K562 (cell line): Measurements from ENCODE around the gene CSNK1D. TPM values are rescaled to one million over a fixed set of nuclear protein-coding genes. Genes with fewer than 3 reads are reported as not detected.
A peak's percentile ranks its signal among the peaks of the same experiment; 100 is the strongest.

Experiments
- ARID3A ChIP-seq: IDR thresholded peaks from 2 replicates; pipeline ENCODE4 v1.6.1; 2012; ENCODE audit warnings: low read depth, low read length, improper control_type of control experiment, borderline replicate concordance
- CSDE1 ChIP-seq, 2 experiments: fragments of 450-650 bp; IDR thresholded peaks; 2 replicates each; pipeline ENCODE4 v1.6.1; 2016; ENCODE audit warnings: mild to moderate bottlenecking in 1 of 2
- DACH1 ChIP-seq: fragments of 450-650 bp; IDR thresholded peaks from 2 replicates; pipeline ENCODE4 v1.6.1; 2018; ENCODE audit not compliant: partially characterized antibody
- DDX20 ChIP-seq: fragments of 450-650 bp; IDR thresholded peaks from 2 replicates; pipeline ENCODE4 v1.6.1; 2016; ENCODE audit warnings: missing genetic modification characterization, low read depth, mild to moderate bottlenecking, missing compliant biosample characterization, moderate library complexity
- ELK1 ChIP-seq: sonication (generic); formaldehyde crosslinking; IDR thresholded peaks from 2 replicates; pipeline ENCODE4 v1.8.1; 2022; ENCODE audit warnings: missing genetic modification reagents
- GATAD2B ChIP-seq: fragments of 450-650 bp; IDR thresholded peaks from 2 replicates; pipeline ENCODE4 v1.6.1; 2017; ENCODE audit warnings: mild to moderate bottlenecking, borderline replicate concordance
- HNRNPL ChIP-seq: fragments of 200-400 bp; formaldehyde crosslinking; IDR thresholded peaks from 2 replicates; pipeline ENCODE4 v1.6.1; 2017; ENCODE audit warnings: low read depth, mild to moderate bottlenecking, low read length
- IRF9 ChIP-seq: fragments of 450-650 bp; IDR thresholded peaks from 2 replicates; pipeline ENCODE4 v1.6.1; 2016; ENCODE audit warnings: missing biosample characterization, missing genetic modification characterization
- NFIX ChIP-seq: fragments of 250-450 bp; sonication (Bioruptor Pico); IDR thresholded peaks from 2 replicates; pipeline ENCODE4 v1.4.0; 2020; ENCODE audit warnings: low read depth, mild to moderate bottlenecking, moderate library complexity
- NUFIP1 ChIP-seq: fragments of 450-650 bp; IDR thresholded peaks from 2 replicates; pipeline ENCODE4 v1.6.1; 2018; ENCODE audit not compliant: partially characterized antibody
- PCBP2 ChIP-seq: fragments of 200-400 bp; formaldehyde crosslinking; IDR thresholded peaks from 2 replicates; pipeline ENCODE4 v1.6.1; 2018; ENCODE audit warnings: low read length, low read depth, mild to moderate bottlenecking, moderate library complexity; ENCODE audit not compliant: poor library complexity, severe bottlenecking
- RUNX1 ChIP-seq: sonication (generic); IDR thresholded peaks from 2 replicates; pipeline ENCODE4 v1.6.1; 2016; ENCODE audit warnings: antibody characterized with exemption, low read depth
- TEAD4 ChIP-seq, 2 experiments: sonication (generic) in 1 of 2; formaldehyde crosslinking in 1 of 2; IDR thresholded peaks; 2 replicates each; pipeline versions ENCODE4 v1.6.1 to v1.8.0; 2012 to 2022; ENCODE audit warnings: borderline replicate concordance in 1 of 2, inconsistent platforms in 1 of 2, low read length in 1 of 2, mild to moderate bottlenecking in 1 of 2, missing genetic modification reagents in 1 of 2
- ZBTB7A ChIP-seq: IDR thresholded peaks from 2 replicates; pipeline ENCODE4 v1.6.1; 2011; ENCODE audit warnings: low read depth, mild to moderate bottlenecking, low read length, moderate library complexity, borderline replicate concordance; ENCODE audit not compliant: control insufficient read depth
- polyA plus RNA-seq, 8 experiments: library from polyadenylated mRNA; depleted of rRNA in 4 of 8; stranded (reverse) in 5 of 8; unstranded in 3 of 8; fragments of >200 nt; fragmentation: Nextera tagmentation in 2 of 8; fragmentation: Illumina TruSeq in 1 of 8; extraction: Ambion mirVana in 2 of 8; extraction: Trizol in 1 of 8; gene quantifications; 2 replicates each; pipeline versions ENCODE4 v1.2.1 to v1.2.3, GENCODE V29; 2011 to 2014; ENCODE audit warnings: inconsistent platforms in 1 of 8, missing spikeins in 1 of 8
- total RNA-seq, 7 experiments: library from RNA; depleted of rRNA in 6 of 7; stranded (reverse); fragments of >200 nt in 6 of 7; fragmentation: Illumina TruSeq in 2 of 7; extraction: Trizol in 2 of 7; gene quantifications; 2 replicates each; pipeline versions ENCODE4 v1.2.1 to v1.2.3, GENCODE V29; 2011 to 2021; ENCODE audit warnings: low replicate concordance in 1 of 7
- TF ChIP-seq, protein P1 (sequence below): fragments of 250-450 bp; sonication (Bioruptor Pico); IDR thresholded peaks from 2 replicates; pipeline ENCODE4 v1.8.0; 2021; ENCODE audit warnings: moderate library complexity, mild to moderate bottlenecking, inconsistent platforms
- TF ChIP-seq, protein P2 (sequence below): fragments of 450-650 bp; IDR thresholded peaks from 2 replicates; pipeline ENCODE4 v1.6.1; 2016; ENCODE audit warnings: mild to moderate bottlenecking
- TF ChIP-seq, protein P3 (sequence below): fragments of 250-450 bp; sonication (Bioruptor Pico); IDR thresholded peaks from 2 replicates; pipeline ENCODE4 v1.8.0; 2021; ENCODE audit warnings: mild to moderate bottlenecking, moderate library complexity

CSNK1D gene
- total and polyA plus RNA-seq, 9 of the 15 experiments (the other 6 are each of a cell fraction or from before 2014, with no cell fraction given), result 6.5 to 133 (median 41.3) TPM

GRCh38 chr17:82230609-82231311 lies 42.7 kb downstream of the CSNK1D start (continued):
- TF ChIP-seq RUNX1 (no peak), DACH1 (peak; percentile 27), IRF9 (tag) (no peak), DDX20 (tag) (no peak), ZBTB7A (peak; percentile 96), TEAD4 (IDR thresholded peaks at IDR 0.05; ENCODE audit: low read length) (no peak), TEAD4 (CRISPR knock-in tag; IDR thresholded peaks at IDR 0.05; ENCODE audit: borderline replicate concordance) (no peak), PCBP2 (no peak), ELK1 (CRISPR knock-in tag) (no peak), ARID3A (no peak), CSDE1 (IDR thresholded peaks at IDR 0.05) (no peak), NFIX (CRISPR knock-in tag) (no peak), HNRNPL (peak; percentile 78), NUFIP1 (no peak), GATAD2B (peak; percentile 93)
- TF ChIP-seq, protein P1, sequence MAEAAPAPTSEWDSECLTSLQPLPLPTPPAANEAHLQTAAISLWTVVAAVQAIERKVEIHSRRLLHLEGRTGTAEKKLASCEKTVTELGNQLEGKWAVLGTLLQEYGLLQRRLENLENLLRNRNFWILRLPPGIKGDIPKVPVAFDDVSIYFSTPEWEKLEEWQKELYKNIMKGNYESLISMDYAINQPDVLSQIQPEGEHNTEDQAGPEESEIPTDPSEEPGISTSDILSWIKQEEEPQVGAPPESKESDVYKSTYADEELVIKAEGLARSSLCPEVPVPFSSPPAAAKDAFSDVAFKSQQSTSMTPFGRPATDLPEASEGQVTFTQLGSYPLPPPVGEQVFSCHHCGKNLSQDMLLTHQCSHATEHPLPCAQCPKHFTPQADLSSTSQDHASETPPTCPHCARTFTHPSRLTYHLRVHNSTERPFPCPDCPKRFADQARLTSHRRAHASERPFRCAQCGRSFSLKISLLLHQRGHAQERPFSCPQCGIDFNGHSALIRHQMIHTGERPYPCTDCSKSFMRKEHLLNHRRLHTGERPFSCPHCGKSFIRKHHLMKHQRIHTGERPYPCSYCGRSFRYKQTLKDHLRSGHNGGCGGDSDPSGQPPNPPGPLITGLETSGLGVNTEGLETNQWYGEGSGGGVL (CRISPR knock-in tag), result no peak
- TF ChIP-seq, protein P2, sequence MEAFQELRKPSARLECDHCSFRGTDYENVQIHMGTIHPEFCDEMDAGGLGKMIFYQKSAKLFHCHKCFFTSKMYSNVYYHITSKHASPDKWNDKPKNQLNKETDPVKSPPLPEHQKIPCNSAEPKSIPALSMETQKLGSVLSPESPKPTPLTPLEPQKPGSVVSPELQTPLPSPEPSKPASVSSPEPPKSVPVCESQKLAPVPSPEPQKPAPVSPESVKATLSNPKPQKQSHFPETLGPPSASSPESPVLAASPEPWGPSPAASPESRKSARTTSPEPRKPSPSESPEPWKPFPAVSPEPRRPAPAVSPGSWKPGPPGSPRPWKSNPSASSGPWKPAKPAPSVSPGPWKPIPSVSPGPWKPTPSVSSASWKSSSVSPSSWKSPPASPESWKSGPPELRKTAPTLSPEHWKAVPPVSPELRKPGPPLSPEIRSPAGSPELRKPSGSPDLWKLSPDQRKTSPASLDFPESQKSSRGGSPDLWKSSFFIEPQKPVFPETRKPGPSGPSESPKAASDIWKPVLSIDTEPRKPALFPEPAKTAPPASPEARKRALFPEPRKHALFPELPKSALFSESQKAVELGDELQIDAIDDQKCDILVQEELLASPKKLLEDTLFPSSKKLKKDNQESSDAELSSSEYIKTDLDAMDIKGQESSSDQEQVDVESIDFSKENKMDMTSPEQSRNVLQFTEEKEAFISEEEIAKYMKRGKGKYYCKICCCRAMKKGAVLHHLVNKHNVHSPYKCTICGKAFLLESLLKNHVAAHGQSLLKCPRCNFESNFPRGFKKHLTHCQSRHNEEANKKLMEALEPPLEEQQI, result no peak
- TF ChIP-seq, protein P3, sequence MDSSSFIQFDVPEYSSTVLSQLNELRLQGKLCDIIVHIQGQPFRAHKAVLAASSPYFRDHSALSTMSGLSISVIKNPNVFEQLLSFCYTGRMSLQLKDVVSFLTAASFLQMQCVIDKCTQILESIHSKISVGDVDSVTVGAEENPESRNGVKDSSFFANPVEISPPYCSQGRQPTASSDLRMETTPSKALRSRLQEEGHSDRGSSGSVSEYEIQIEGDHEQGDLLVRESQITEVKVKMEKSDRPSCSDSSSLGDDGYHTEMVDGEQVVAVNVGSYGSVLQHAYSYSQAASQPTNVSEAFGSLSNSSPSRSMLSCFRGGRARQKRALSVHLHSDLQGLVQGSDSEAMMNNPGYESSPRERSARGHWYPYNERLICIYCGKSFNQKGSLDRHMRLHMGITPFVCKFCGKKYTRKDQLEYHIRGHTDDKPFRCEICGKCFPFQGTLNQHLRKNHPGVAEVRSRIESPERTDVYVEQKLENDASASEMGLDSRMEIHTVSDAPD (CRISPR knock-in tag), result no peak
